Right lobe of liver (tissue), 4 donors: ENCODE data around the gene FRMD4A.

Experiments
- POLR2A ChIP-seq: fragments of 450-650 bp; IDR thresholded peaks from one replicate; pipeline ENCODE4 v1.6.1; 2017; ENCODE audit warnings: antibody characterized with exemption, mild to moderate bottlenecking
- TF ChIP-seq, protein P1 (sequence below), 4 donors: fragments of 200-600 bp in 3 of 4; fragments of 450-650 bp in 1 of 4; IDR thresholded peaks; one replicate each; pipeline versions ENCODE4 v1.5.1 to v1.8.0; 2016 to 2022; ENCODE audit warnings: antibody characterized with exemption in 4 of 4, mild to moderate bottlenecking in 2 of 4
- donor health status: DM: no; HTN: no; CAD: no.
- donor health status: DM: no; HTN: no; CAD: no.
- donor health status: DM: no; HTN: yes; CAD: no.

DNA sequence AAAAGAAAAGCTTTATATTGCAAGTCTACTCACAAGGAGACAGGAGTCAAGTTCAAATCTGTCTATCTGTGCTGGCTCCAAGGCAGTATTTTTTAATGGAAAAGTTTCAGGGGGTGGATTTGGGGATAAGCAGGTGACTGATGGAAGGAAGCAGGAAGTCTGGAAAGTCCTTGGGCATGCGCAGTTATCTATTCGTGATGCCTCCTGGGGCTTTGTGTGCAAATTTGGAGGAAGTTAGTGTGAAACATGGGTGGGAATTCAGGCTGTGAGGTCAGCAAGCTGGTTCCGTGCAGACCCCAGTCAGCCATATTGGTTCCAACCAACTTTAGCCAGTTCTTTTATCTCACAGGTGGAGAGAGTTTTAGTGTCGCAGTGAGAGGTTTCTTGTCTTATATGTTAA, 140.0 kb downstream of the FRMD4A start:
- TF ChIP-seq, protein P1, sequence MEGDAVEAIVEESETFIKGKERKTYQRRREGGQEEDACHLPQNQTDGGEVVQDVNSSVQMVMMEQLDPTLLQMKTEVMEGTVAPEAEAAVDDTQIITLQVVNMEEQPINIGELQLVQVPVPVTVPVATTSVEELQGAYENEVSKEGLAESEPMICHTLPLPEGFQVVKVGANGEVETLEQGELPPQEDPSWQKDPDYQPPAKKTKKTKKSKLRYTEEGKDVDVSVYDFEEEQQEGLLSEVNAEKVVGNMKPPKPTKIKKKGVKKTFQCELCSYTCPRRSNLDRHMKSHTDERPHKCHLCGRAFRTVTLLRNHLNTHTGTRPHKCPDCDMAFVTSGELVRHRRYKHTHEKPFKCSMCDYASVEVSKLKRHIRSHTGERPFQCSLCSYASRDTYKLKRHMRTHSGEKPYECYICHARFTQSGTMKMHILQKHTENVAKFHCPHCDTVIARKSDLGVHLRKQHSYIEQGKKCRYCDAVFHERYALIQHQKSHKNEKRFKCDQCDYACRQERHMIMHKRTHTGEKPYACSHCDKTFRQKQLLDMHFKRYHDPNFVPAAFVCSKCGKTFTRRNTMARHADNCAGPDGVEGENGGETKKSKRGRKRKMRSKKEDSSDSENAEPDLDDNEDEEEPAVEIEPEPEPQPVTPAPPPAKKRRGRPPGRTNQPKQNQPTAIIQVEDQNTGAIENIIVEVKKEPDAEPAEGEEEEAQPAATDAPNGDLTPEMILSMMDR (IDR thresholded peaks at IDR 0.05), result no peak
- no peak for TF ChIP-seq POLR2A
